ENCODE data around the gene HSPA1A.
A peak's percentile ranks its signal among the peaks of the same experiment; 100 is the strongest.
"Not testable (repeated sequence)": the region's sequence is repeated elsewhere in the genome, so short reads cannot be mapped to it uniquely, and the experiment has no call there.

HSPA1A gene

GRCh38 chr6:31781244-31782125 lies 33.9 kb upstream of the HSPA1A start:
- DNase-seq: no peak

- no peak for DNase-seq
Measured at GRCh38 chr6:31782126-31782855, 33.1 kb upstream of the HSPA1A start.

GRCh38 chr6:31784098-31784925 lies 31.0 kb upstream of the HSPA1A start:
- DNase-seq: no peak

GRCh38 chr6:31785475-31785874 lies 29.9 kb upstream of the HSPA1A start:
- no peak for DNase-seq

- DNase-seq: peak; percentile 34
Measured at GRCh38 chr6:31791324-31792089, 23.8 kb upstream of the HSPA1A start.

GRCh38 chr6:31792090-31792374 lies 23.3 kb upstream of the HSPA1A start:
- no peak for DNase-seq

- peak; percentile 22 for DNase-seq
Measured at GRCh38 chr6:31792761-31793171, 22.6 kb upstream of the HSPA1A start.

GRCh38 chr6:31793927-31794245 lies 21.5 kb upstream of the HSPA1A start:
- DNase-seq: not testable (repeated sequence)

GRCh38 chr6:31794294-31794865 lies 21.0 kb upstream of the HSPA1A start:
- DNase-seq: no peak

- DNase-seq: no peak
Measured at GRCh38 chr6:31794866-31795615, 20.3 kb upstream of the HSPA1A start.

GRCh38 chr6:31795616-31796298 lies 19.6 kb upstream of the HSPA1A start, which contains the start of gene VARS1:
Gene VARS1 (minus strand): TSS chr6:31795752. CDS start chr6:31795217, 535 bp downstream.
- DNase-seq: peak; percentile 73

- DNase-seq: no peak
Measured at GRCh38 chr6:31796993-31797385, 18.4 kb upstream of the HSPA1A start.

- DNase-seq: no peak
Measured at GRCh38 chr6:31797588-31797987, 17.8 kb upstream of the HSPA1A start.

- DNase-seq: no peak
Measured at GRCh38 chr6:31799781-31800180, 15.6 kb upstream of the HSPA1A start.

- DNase-seq: not testable (repeated sequence)
Measured at GRCh38 chr6:31801031-31801927, 14.1 kb upstream of the HSPA1A start.

- DNase-seq: no peak
Measured at GRCh38 chr6:31805939-31806469, 9.3 kb upstream of the HSPA1A start.

- peak; percentile 93 for DNase-seq
Measured at GRCh38 chr6:31806470-31807272, 8.7 kb upstream of the HSPA1A start, which contains the start of gene LSM2. Gene LSM2 (minus strand): TSS chr6:31806966. CDS start chr6:31806757, 209 bp downstream.

GRCh38 chr6:31808599-31808998 lies 6.7 kb upstream of the HSPA1A start:
- DNase-seq: not testable (repeated sequence)

All from kidney glomerular epithelial cell (primary cell).